ENCODE results near the gene VPS4B.

The VPS4B gene

GRCh38 chr18:63427558-63427957 lies 5.3 kb upstream of the VPS4B start:
- no peak for DNase-seq

GRCh38 chr18:63422864-63423304 lies 608 bp upstream of the VPS4B start:
- DNase-seq: no peak

- no peak for DNase-seq
Measured at GRCh38 chr18:63421514-63421913, 762 bp downstream of the VPS4B start.

- DNase-seq: no peak
Measured at GRCh38 chr18:63412953-63413352, 9.3 kb downstream of the VPS4B start.

- no peak for DNase-seq
Measured at GRCh38 chr18:63410792-63411191, 11.5 kb downstream of the VPS4B start.

GRCh38 chr18:63409301-63409700 lies 13.0 kb downstream of the VPS4B start:
- no peak for DNase-seq

- no peak for DNase-seq
Measured at GRCh38 chr18:63407734-63408133, 14.5 kb downstream of the VPS4B start.

- no peak for DNase-seq
Measured at GRCh38 chr18:63405986-63406385, 16.3 kb downstream of the VPS4B start.

- no peak for DNase-seq
Measured at GRCh38 chr18:63402246-63403162, 19.8 kb downstream of the VPS4B start.

- DNase-seq: no peak
Measured at GRCh38 chr18:63399300-63399699, 23.0 kb downstream of the VPS4B start.

GRCh38 chr18:63397349-63397748 lies 24.9 kb downstream of the VPS4B start:
- no peak for DNase-seq

- no peak for DNase-seq
Measured at GRCh38 chr18:63395503-63395902, 26.8 kb downstream of the VPS4B start.

GRCh38 chr18:63394954-63395353 lies 27.3 kb downstream of the VPS4B start:
- no peak for DNase-seq

- no peak for DNase-seq
Measured at GRCh38 chr18:63387861-63388260, 34.4 kb downstream of the VPS4B start.

- DNase-seq: no peak
Measured at GRCh38 chr18:63382843-63383242, 39.4 kb downstream of the VPS4B start.

GRCh38 chr18:63379639-63379962 lies 42.7 kb downstream of the VPS4B start:
- no peak for DNase-seq

GRCh38 chr18:63378919-63379638 lies 43.2 kb downstream of the VPS4B start:
- DNase-seq: no peak

GRCh38 chr18:63377275-63377980 lies 44.8 kb downstream of the VPS4B start:
- no peak for DNase-seq

GRCh38 chr18:63376538-63376937 lies 45.7 kb downstream of the VPS4B start:
- no peak for DNase-seq

GRCh38 chr18:63374540-63374939 lies 47.7 kb downstream of the VPS4B start:
- DNase-seq: no peak

GRCh38 chr18:63373161-63373560 lies 49.1 kb downstream of the VPS4B start:
- DNase-seq: no peak

GRCh38 chr18:63368611-63369010 lies 53.7 kb downstream of the VPS4B start:
- DNase-seq: no peak
